ENCODE results near the gene SETD5.

The SETD5 gene

GRCh38 chr3:9428411-9428810, 31.0 kb downstream of the SETD5 start:
- no peak for TF ChIP-seq CTCF (IDR thresholded peaks at IDR 0.05; ENCODE audit: low read depth, low read length)
- no peak for DNase-seq (ENCODE audit: extremely low read depth, low read depth)

GRCh38 chr3:9430733-9431132, 33.3 kb downstream of the SETD5 start:
- no peak for TF ChIP-seq CTCF (IDR thresholded peaks at IDR 0.05; ENCODE audit: low read depth, low read length)
- no peak for DNase-seq (ENCODE audit: extremely low read depth, low read depth)

- no peak for DNase-seq (ENCODE audit: extremely low read depth, low read depth)
- TF ChIP-seq CTCF (IDR thresholded peaks at IDR 0.05; ENCODE audit: low read depth, low read length), result no peak
These were observed 36.5 kb downstream of the SETD5 start for GRCh38 chr3:9433627-9434521.

GRCh38 chr3:9435316-9435715, 37.9 kb downstream of the SETD5 start:
- no peak for DNase-seq (ENCODE audit: extremely low read depth, low read depth)
- TF ChIP-seq CTCF (IDR thresholded peaks at IDR 0.05; ENCODE audit: low read depth, low read length), result no peak

- TF ChIP-seq CTCF (IDR thresholded peaks at IDR 0.05; ENCODE audit: low read depth, low read length), result no peak
- DNase-seq (ENCODE audit: extremely low read depth, low read depth), result no peak
These were observed 41.9 kb downstream of the SETD5 start for GRCh38 chr3:9439331-9439730.

- TF ChIP-seq CTCF (IDR thresholded peaks at IDR 0.05; ENCODE audit: low read depth, low read length), result no peak
- DNase-seq (ENCODE audit: extremely low read depth, low read depth), result no peak
These were observed 44.2 kb downstream of the SETD5 start for GRCh38 chr3:9441501-9442221.

- DNase-seq (ENCODE audit: extremely low read depth, low read depth), result no peak
- TF ChIP-seq CTCF (IDR thresholded peaks at IDR 0.05; ENCODE audit: low read depth, low read length), result no peak
These were observed 50.7 kb downstream of the SETD5 start for GRCh38 chr3:9448071-9448470.
